GM21367 (cell line): ENCODE results near the gene KCNA5.

Experiments
- ATAC-seq: cut with Tn5 transposase; IDR thresholded peaks from one replicate; pipeline ENCODE4 v1.9.1; 2021; ENCODE audit not compliant: unreplicated experiment

The KCNA5 gene

GRCh38 chr12:5027046-5027821, 16.4 kb upstream of the KCNA5 start:
- no peak for ATAC-seq

GRCh38 chr12:5030066-5030465, 13.6 kb upstream of the KCNA5 start:
- no peak for ATAC-seq

GRCh38 chr12:5031242-5031641, 12.4 kb upstream of the KCNA5 start:
- ATAC-seq, result no peak

- no peak for ATAC-seq
Measured at GRCh38 chr12:5031958-5032357, 11.7 kb upstream of the KCNA5 start.

- ATAC-seq, result no peak
Measured at GRCh38 chr12:5032821-5033220, 10.9 kb upstream of the KCNA5 start.

- ATAC-seq, result no peak
Measured at GRCh38 chr12:5033883-5034282, 9.8 kb upstream of the KCNA5 start.

- no peak for ATAC-seq
Measured at GRCh38 chr12:5034603-5035002, 9.1 kb upstream of the KCNA5 start.

- ATAC-seq, result no peak
Measured at GRCh38 chr12:5035618-5036017, 8.1 kb upstream of the KCNA5 start.

GRCh38 chr12:5036031-5036430, 7.6 kb upstream of the KCNA5 start:
- no peak for ATAC-seq

- ATAC-seq, result no peak
Measured at GRCh38 chr12:5037795-5038357, 5.8 kb upstream of the KCNA5 start.

GRCh38 chr12:5038781-5039311, 4.8 kb upstream of the KCNA5 start:
- no peak for ATAC-seq

GRCh38 chr12:5039815-5040214, 3.9 kb upstream of the KCNA5 start:
- no peak for ATAC-seq

GRCh38 chr12:5040368-5040767, 3.3 kb upstream of the KCNA5 start:
- no peak for ATAC-seq

GRCh38 chr12:5044420-5045295, 979 bp downstream of the KCNA5 start:
- ATAC-seq, result no peak

GRCh38 chr12:5047094-5047493, 3.4 kb downstream of the KCNA5 start:
- no peak for ATAC-seq

GRCh38 chr12:5047729-5048128, 4.0 kb downstream of the KCNA5 start:
- ATAC-seq, result no peak

GRCh38 chr12:5050542-5050941, 6.9 kb downstream of the KCNA5 start:
- no peak for ATAC-seq

GRCh38 chr12:5051334-5051733, 7.7 kb downstream of the KCNA5 start:
- no peak for ATAC-seq

GRCh38 chr12:5051913-5052312, 8.2 kb downstream of the KCNA5 start:
- no peak for ATAC-seq

GRCh38 chr12:5052348-5052747, 8.7 kb downstream of the KCNA5 start:
- no peak for ATAC-seq

- no peak for ATAC-seq
Measured at GRCh38 chr12:5059358-5059757, 15.7 kb downstream of the KCNA5 start.

- ATAC-seq, result no peak
Measured at GRCh38 chr12:5060958-5061357, 17.3 kb downstream of the KCNA5 start.
